ENCODE measurements around the gene CD300LF. TPM values are rescaled to one million over a fixed set of nuclear protein-coding genes. Genes with fewer than 3 reads are reported as not detected.

The CD300LF gene
- total RNA-seq, 4 donors from 2014 or later = 0.40 to 37.8 (median 3.7) TPM

- WGBS, 2 donors (ENCODE audit: low coverage in 1 of 2) = 26% methylated on average over 2 of the region's 2 CpGs; no CpG with 5 or more reads in 1 of the 2 donors
- no peak overlapping the region for H3K27ac ChIP-seq
- no peak for DNase-seq
- no peaks in the 10 kb centered on the region for H3K36me3 ChIP-seq
- in situ Hi-C loops (cut with MboI; ENCODE audit: low pct_ligation_motif_present in 1 of 4, low pct_unique_long_range_greater_than_20kb in 1 of 4, low sequenced_read_pairs in 3 of 4) = loop anchor here in 2 of 4 donors (25.0 kb wide), 1 partner anchor 118 kb away; the partner anchor contains the start of genes FDXR (in 2 of the 2) and GRIN2C (in 2 of the 2)
- H3K9me3 ChIP-seq = no peaks in the 10 kb centered on the region
- peaks cover 12% of the 10 kb centered on the region for H3K27me3 ChIP-seq
- peaks cover 5 to 53% (median 19%) of the 10 kb centered on the region in 4 donors for H3K4me1 ChIP-seq
- no peak overlapping the region for H3K4me3 ChIP-seq
- intact Hi-C loops (cut with DNase I; ENCODE audit: low total_unique reads) = loop anchor here (2.0 kb wide), 1 partner anchor 120 kb away; no protein-coding TSS in a partner anchor
- TF ChIP-seq EP300 (IDR thresholded peaks at IDR 0.05; ENCODE audit: low read depth) = no peak
- no peak for TF ChIP-seq CTCF (IDR thresholded peaks at IDR 0.05)
Observed at GRCh38 chr17:74744349-74744713, 31.6 kb upstream of the CD300LF start.

DNA sequence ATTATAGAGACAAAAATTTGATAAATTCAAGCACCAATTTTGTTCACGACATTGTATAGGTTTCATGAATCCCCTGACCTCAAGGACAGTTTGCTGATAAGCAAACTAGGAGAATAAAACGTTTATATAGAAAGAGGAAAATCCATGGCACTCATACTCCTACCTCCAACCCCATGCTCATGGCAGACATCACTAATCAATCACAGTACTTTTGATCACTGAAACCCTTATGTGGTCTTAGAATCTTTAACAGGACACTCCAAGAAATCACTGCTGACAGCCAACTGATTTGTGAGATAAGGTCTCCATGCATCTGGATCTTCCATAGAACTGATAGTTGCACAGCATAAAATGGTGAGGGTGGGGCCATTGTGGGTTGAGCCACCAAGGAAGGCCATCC is 31.0 kb upstream of the CD300LF start:
- H3K4me1 ChIP-seq = peaks cover 10 to 56% (median 23%) of the 10 kb centered on the region in 4 donors
- H3K4me3 ChIP-seq = no peak overlapping the region
- 37 to 77% methylated on average over 2 of the region's 2 CpGs for WGBS, 2 donors (ENCODE audit: low coverage in 1 of 2)
- H3K9me3 ChIP-seq = no peaks in the 10 kb centered on the region
- intact Hi-C loops (cut with DNase I; ENCODE audit: low total_unique reads) = loop anchor here (2.0 kb wide), 1 partner anchor 121 kb away; no protein-coding TSS in a partner anchor
- no peaks in the 10 kb centered on the region for H3K36me3 ChIP-seq
- H3K27me3 ChIP-seq = peaks cover 16% of the 10 kb centered on the region
- no peak for DNase-seq
- H3K27ac ChIP-seq = no peak overlapping the region
- in situ Hi-C loops (cut with MboI; ENCODE audit: low pct_ligation_motif_present in 1 of 4, low pct_unique_long_range_greater_than_20kb in 1 of 4, low sequenced_read_pairs in 3 of 4) = loop anchor here in 2 of 4 donors (25.0 kb wide), 1 partner anchor 119 kb away; the partner anchor contains the start of genes FDXR (in 2 of the 2) and GRIN2C (in 2 of the 2)
- TF ChIP-seq POLR2A (IDR thresholded peaks at IDR 0.05) (no peak), CTCF (IDR thresholded peaks at IDR 0.05) (no peak), EP300 (IDR thresholded peaks at IDR 0.05; ENCODE audit: low read depth) (no peak), POLR2AphosphoS5 (IDR thresholded peaks at IDR 0.05) (no peak)

- Histone ChIP-seq H3K27ac (peak overlapping the region in 2 of 4 donors; percentile 4 to 68), H3K4me1 (peaks cover 16 to 63% (median 29%) of the 10 kb centered on the region in 4 donors), H3K36me3 (no peaks in the 10 kb centered on the region), H3K27me3 (peaks cover 23% of the 10 kb centered on the region), H3K4me3 (no peak overlapping the region), H3K9me3 (no peaks in the 10 kb centered on the region)
- DNase-seq = no peak
- no peak for TF ChIP-seq CTCF (IDR thresholded peaks at IDR 0.05)
- no peak for TF ChIP-seq POLR2A (IDR thresholded peaks at IDR 0.05)
- no peak for TF ChIP-seq EP300 (IDR thresholded peaks at IDR 0.05; ENCODE audit: low read depth)
- TF ChIP-seq POLR2AphosphoS5 (IDR thresholded peaks at IDR 0.05) = no peak
- intact Hi-C loops (cut with DNase I; ENCODE audit: low total_unique reads) (no loop called here), in situ Hi-C loops (cut with MboI; ENCODE audit: low pct_ligation_motif_present in 1 of 4, low pct_unique_long_range_greater_than_20kb in 1 of 4, low sequenced_read_pairs in 3 of 4) (loop anchor here in 2 of 4 donors (25.0 kb wide), 1 partner anchor 119 kb away; the partner anchor contains the start of genes FDXR (in 2 of the 2) and GRIN2C (in 2 of the 2))
- WGBS, 2 donors (ENCODE audit: low coverage in 1 of 2) = 94 to 95% methylated on average over 4 to 9 of the region's 9 CpGs
Observed at GRCh38 chr17:74742978-74743545, 30.3 kb upstream of the CD300LF start.

- DNase-seq = peak; percentile 71
- no peak for TF ChIP-seq POLR2A (IDR thresholded peaks at IDR 0.05)
- TF ChIP-seq EP300 (IDR thresholded peaks at IDR 0.05; ENCODE audit: low read depth) = no peak
- no peak for TF ChIP-seq POLR2AphosphoS5 (IDR thresholded peaks at IDR 0.05)
- no peak for TF ChIP-seq CTCF (IDR thresholded peaks at IDR 0.05)
- Histone ChIP-seq H3K27me3 (peaks cover 33% of the 10 kb centered on the region), H3K4me1 (peaks cover 10 to 64% (median 32%) of the 10 kb centered on the region in 4 donors), H3K36me3 (no peaks in the 10 kb centered on the region), H3K4me3 (no peak overlapping the region), H3K9me3 (no peaks in the 10 kb centered on the region), H3K27ac (peak overlapping the region; percentile 4 to 68 (median 29))
- WGBS, 2 donors (ENCODE audit: low coverage in 1 of 2) = 0 to 26% methylated on average over 1 to 4 of the region's 4 CpGs
- intact Hi-C loops (cut with DNase I; ENCODE audit: low total_unique reads) (no loop called here), in situ Hi-C loops (cut with MboI; ENCODE audit: low pct_ligation_motif_present in 1 of 4, low pct_unique_long_range_greater_than_20kb in 1 of 4, low sequenced_read_pairs in 3 of 4) (loop anchor here in 2 of 4 donors (25.0 kb wide), 1 partner anchor 120 kb away; the partner anchor contains the start of genes FDXR (in 2 of the 2) and GRIN2C (in 2 of the 2))
Observed at GRCh38 chr17:74742153-74742515, 29.4 kb upstream of the CD300LF start.
